Heart left ventricle (tissue), 16 donors: ENCODE results near the gene MAML2. TPM values are rescaled to one million over a fixed set of nuclear protein-coding genes. Genes with fewer than 3 reads are reported as not detected.
A peak's percentile ranks its signal among the peaks of the same experiment; 100 is the strongest.

Experiments used
- ATAC-seq, 4 donors: fragments of 200-7000 bp; cut with Tn5 transposase; one replicate each; pipeline ENCODE4 v1.9.1; 2020 to 2022; ENCODE audit warnings: moderate library complexity in 4 of 4, mild to moderate bottlenecking in 3 of 4, moderate number of reproducible peaks in 1 of 4
- DNase-seq, 5 donors: peaks; one replicate each; pipeline ENCODE4 v3.0.0-alpha.2; 2020
- H3K27ac ChIP-seq, 12 donors: fragments of 200-600 bp; sonication (generic) in 4 of 12; one replicate each; pipeline versions ENCODE4 v1.5.0 to v1.8.0; 2016 to 2022; ENCODE audit warnings: mild to moderate bottlenecking in 2 of 12
- H3K27me3 ChIP-seq, 9 donors: fragments of 200-600 bp; sonication (generic) in 2 of 9; one replicate each; pipeline versions ENCODE4 v1.5.1 to v1.8.0; 2016 to 2022; ENCODE audit warnings: mild to moderate bottlenecking in 3 of 9
- H3K36me3 ChIP-seq, 9 donors: fragments of 200-600 bp; sonication (generic) in 2 of 9; one replicate each; pipeline versions ENCODE4 v1.5.0 to v1.8.0; 2018 to 2022; ENCODE audit warnings: mild to moderate bottlenecking in 2 of 9
- H3K4me1 ChIP-seq, 12 donors: fragments of 200-600 bp; sonication (generic) in 4 of 12; one replicate each; pipeline versions ENCODE4 v1.5.0 to v1.8.0; 2016 to 2022; ENCODE audit warnings: mild to moderate bottlenecking in 3 of 12
- H3K4me3 ChIP-seq, 12 donors: fragments of 200-600 bp; sonication (generic) in 4 of 12; one replicate each; pipeline versions ENCODE4 v1.5.0 to v1.8.0; 2017 to 2022; ENCODE audit warnings: mild to moderate bottlenecking in 9 of 12, moderate library complexity in 4 of 12
- H3K9me3 ChIP-seq, 12 donors: fragments of 200-600 bp; sonication (generic) in 4 of 12; one replicate each; pipeline versions ENCODE4 v1.5.0 to v1.8.0; 2016 to 2022; ENCODE audit warnings: mild to moderate bottlenecking in 1 of 12
- CTCF ChIP-seq, 12 donors: fragments of 200-600 bp; sonication (generic) in 4 of 12; IDR thresholded peaks; one replicate each; pipeline versions ENCODE4 v1.5.0 to v1.8.0; 2018 to 2022; ENCODE audit warnings: antibody characterized with exemption in 12 of 12, mild to moderate bottlenecking in 5 of 12
- POLR2A ChIP-seq, 2 donors: fragments of 450-650 bp; IDR thresholded peaks; one replicate each; pipeline ENCODE4 v1.6.1; 2017; ENCODE audit warnings: antibody characterized with exemption in 2 of 2, mild to moderate bottlenecking in 2 of 2, moderate library complexity in 2 of 2
- WGBS, 4 donors: extraction: QIAGEN DNeasy Blood & Tissue Kit in 2 of 4; methylation state at CpG; one replicate each; pipeline versions ENCODE4 v1.1.5 to v1.1.7; 2013 to 2018; 5-methylcytosine and 5-hydroxymethylcytosine counted together
- intact Hi-C, 10 donors: fragments of 100-400 bp; cut with DNase I; formaldehyde crosslinking; loops; one replicate each; pipeline versions ENCODE4 v1.11.1 to v1.14.2; 2022
- polyA plus RNA-seq, 2 donors: library from polyadenylated mRNA; stranded (reverse); fragments of 200-250 nt; gene quantifications; one replicate each; pipeline ENCODE4 v1.2.3, GENCODE V29; 2013
- total RNA-seq, 9 donors: library from RNA; depleted of rRNA in 2 of 9; stranded (reverse); fragments of >200 nt in 2 of 9; fragmentation: NEBNext Ultra II Directional in 3 of 9; extraction: Animal tissue kit (Norgen Biotek cat#: 25700) in 3 of 9; gene quantifications; one replicate each; pipeline versions ENCODE4 v1.1.0 to v1.2.4, GENCODE V29; 2016 to 2023
- donor health status: ischemic (EF 13 %, LVEDD 7.1; RV severe dilation, severe dysfunction).
- donor health status: healthy with polysubstance abuse.
- donor health status: DM: no; HTN: yes; CAD: no.
- donor health status: DM: no; HTN: no; CAD: no.
- donor health status: ischemic (EF 25% LVEDD 6.9; RV normal size, moderate dysfunction).
- donor health status: ischemic (EF 25% LVEDD 5.7; RV mildly dilated, moderate dysfunction).
- donor health status: healthy.
- donor health status: DM: yes; HTN: yes; CAD: no.
- donor health status: ischemic (EF 35%, LVEDD 5.7; RV mildly dilated, moderate dysfunction).
- donor health status: nonischemic (EF 11% LVEDD 7.7; RV severe dilation, severe dysfunction).
- donor health status: DM: yes; HTN: yes; CAD: no.
- donor health status: PGD.
- donor health status: ischemic (EF 29% LVEDD 5.4; RV normal size, mild dysfunction).
- donor health status: nonischemic (EF 23%, LVEDD 6.1; RV moderate dilation, normal function).

The MAML2 gene
- total and polyA plus RNA-seq, 11 donors: 1.3 to 10.8 (median 4.8) TPM

- ATAC-seq (no peak), DNase-seq (no peak)
- Histone ChIP-seq H3K36me3 (no peaks in the 10 kb centered on the region), H3K4me1 (peaks cover 0 to 22% (median 11%) of the 10 kb centered on the region in 12 donors), H3K27ac (no peak overlapping the region), H3K27me3 (no peaks in the 10 kb centered on the region), H3K4me3 (no peak overlapping the region), H3K9me3 (no peaks in the 10 kb centered on the region)
- WGBS, 4 donors: 97 to 100% (median 100%) methylated on average over 1 of the region's 1 CpG
- intact Hi-C loops: no loop called here
- TF ChIP-seq CTCF (IDR thresholded peaks at IDR 0.05) (no peak), POLR2A (IDR thresholded peaks at IDR 0.05) (no peak)
Observed at GRCh38 chr11:96004862-96005261, 338.1 kb downstream of the MAML2 start.

GRCh38 chr11:96002754-96003290, 340.2 kb downstream of the MAML2 start:
- TF ChIP-seq POLR2A (IDR thresholded peaks at IDR 0.05) (no peak), CTCF (IDR thresholded peaks at IDR 0.05) (no peak)
- no peak overlapping the region for H3K27ac ChIP-seq
- H3K27me3 ChIP-seq: no peaks in the 10 kb centered on the region
- H3K4me1 ChIP-seq: peaks cover 0 to 31% (median 13%) of the 10 kb centered on the region in 12 donors
- no peaks in the 10 kb centered on the region for H3K9me3 ChIP-seq
- no peaks in the 10 kb centered on the region for H3K36me3 ChIP-seq
- no peak overlapping the region for H3K4me3 ChIP-seq
- 94 to 100% (median 96%) methylated on average over 1 of the region's 1 CpG for WGBS, 4 donors
- DNase-seq (no peak), ATAC-seq (no peak)
- intact Hi-C loops: no loop called here

- DNase-seq (no peak), ATAC-seq (no peak)
- Histone ChIP-seq H3K4me3 (no peak overlapping the region), H3K9me3 (no peaks in the 10 kb centered on the region), H3K27ac (peak overlapping the region in 1 of 12 donors; percentile 61), H3K4me1 (peaks cover 0 to 31% (median 13%) of the 10 kb centered on the region in 12 donors), H3K27me3 (no peaks in the 10 kb centered on the region), H3K36me3 (no peaks in the 10 kb centered on the region)
- no peak for TF ChIP-seq POLR2A (IDR thresholded peaks at IDR 0.05)
- TF ChIP-seq CTCF (IDR thresholded peaks at IDR 0.05): no peak
- intact Hi-C loops: no loop called here
- WGBS, 4 donors: 81 to 95% (median 94%) methylated on average over 2 of the region's 2 CpGs
Observed at GRCh38 chr11:96002339-96002738, 340.7 kb downstream of the MAML2 start.

- intact Hi-C loops: no loop called here
- H3K27ac ChIP-seq: peak overlapping the region in 11 of 12 donors; percentile 39 to 78 (median 61)
- peaks cover 0 to 31% (median 13%) of the 10 kb centered on the region in 12 donors for H3K4me1 ChIP-seq
- H3K9me3 ChIP-seq: no peaks in the 10 kb centered on the region
- TF ChIP-seq CTCF (IDR thresholded peaks at IDR 0.05) (no peak), POLR2A (IDR thresholded peaks at IDR 0.05) (no peak)
- ATAC-seq (peak; percentile 92 to 100 (median 100)), DNase-seq (peak; percentile 61 to 89 (median 77))
- 17 to 33% (median 22%) methylated on average over 5 of the region's 5 CpGs for WGBS, 4 donors
- H3K4me3 ChIP-seq: peak overlapping the region in 1 of 12 donors; percentile 2
- no peaks in the 10 kb centered on the region for H3K36me3 ChIP-seq
- no peaks in the 10 kb centered on the region for H3K27me3 ChIP-seq
Observed at GRCh38 chr11:96001037-96001436, 342.0 kb downstream of the MAML2 start.
